Panc1 (cell line): ENCODE measurements around the gene RGS9. TPM values are rescaled to one million over a fixed set of nuclear protein-coding genes. Genes with fewer than 3 reads are reported as not detected.

Experiments used
- ATAC-seq: fragments of 200-7000 bp; cut with Tn5 transposase; 2 replicates; pipeline ENCODE4 v1.9.1; 2020; ENCODE audit warnings: mild to moderate bottlenecking, moderate library complexity
- BruUV-seq: library from RNA; stranded (reverse); fragments of 400-500 nt; replicated peaks from 2 replicates; lab custom pipeline; 2021; lab: Mats Ljungman, UMichigan
- CTCF ChIA-PET: fragments of 300-600 bp; sonication (Branson Sonifier 250); formaldehyde crosslinking; loops from one replicate; lab custom pipeline; 2022; ENCODE audit warnings: antibody characterized with exemption; lab: Charles Lee
- POLR2A ChIA-PET: fragments of 300-600 bp; sonication (Branson Sonifier 250); formaldehyde crosslinking; loops from one replicate; lab custom pipeline; 2022; ENCODE audit warnings: antibody characterized with exemption; lab: Charles Lee
- DNase-seq: peaks from one replicate; pipeline ENCODE4 v3.0.0-alpha.2; 2010; ENCODE audit warnings: low read depth, low spot score
- H3K27ac ChIP-seq: 2 replicates; pipeline ENCODE4 v1.5.1; 2011; ENCODE audit warnings: mild to moderate bottlenecking, low read length, inconsistent platforms
- H3K27me3 ChIP-seq: fragments of 200-500 bp; sonication (Bioruptor generic); 2 replicates; pipeline ENCODE4 v1.6.0; 2014; ENCODE audit warnings: low read length, inconsistent platforms; ENCODE audit not compliant: control insufficient read depth, insufficient read depth
- H3K36me3 ChIP-seq: fragments of 200-500 bp; sonication (Bioruptor generic); 2 replicates; pipeline ENCODE4 v1.5.1; 2014; ENCODE audit warnings: inconsistent platforms, mild to moderate bottlenecking, low read length, moderate library complexity; ENCODE audit not compliant: control insufficient read depth, insufficient read depth
- H3K4me1 ChIP-seq: 2 replicates; pipeline ENCODE4 v1.5.1; 2011; ENCODE audit warnings: inconsistent platforms, mild to moderate bottlenecking, low read length, moderate library complexity; ENCODE audit not compliant: control insufficient read depth, insufficient read depth
- H3K4me3 ChIP-seq, 2 experiments: 2 replicates each; pipeline ENCODE4 v1.5.1; 2011 to 2012; ENCODE audit warnings: low read depth in 2 of 2, low read length in 2 of 2, mild to moderate bottlenecking in 2 of 2, inconsistent platforms in 1 of 2, moderate library complexity in 1 of 2
- H3K9me3 ChIP-seq: fragments of 200-500 bp; sonication (Bioruptor generic); 2 replicates; pipeline ENCODE4 v1.5.1; 2014; ENCODE audit warnings: low read depth, mild to moderate bottlenecking, inconsistent platforms, low read length, moderate library complexity; ENCODE audit not compliant: control insufficient read depth, insufficient read depth
- SIN3A ChIP-seq: IDR thresholded peaks from 2 replicates; pipeline ENCODE4 v1.6.1; 2012; ENCODE audit warnings: low read depth, mild to moderate bottlenecking, low read length, moderate library complexity, borderline replicate concordance; ENCODE audit not compliant: insufficient read depth
- TCF7L2 ChIP-seq: IDR thresholded peaks from 2 replicates; pipeline ENCODE4 v1.6.1; 2011; ENCODE audit warnings: mild to moderate bottlenecking, low read depth, low read length, inconsistent platforms
- in situ Hi-C: cut with HindIII; loops from 2 replicates; pipeline ENCODE4 v1.10.0; 2016; ENCODE audit warnings: low sequenced_read_pairs, low pct_unique_long_range_greater_than_20kb
- intact Hi-C: fragments of 100-400 bp; cut with micrococcal nuclease; formaldehyde crosslinking; loops from one replicate; pipeline ENCODE4 v1.10.0; 2022; ENCODE audit not compliant: unreplicated experiment
- total RNA-seq: library from RNA; stranded (reverse); gene quantifications from one replicate; pipeline ENCODE4 v1.2.1, GENCODE V29; 2021; ENCODE audit not compliant: unreplicated experiment
- TF ChIP-seq, protein P1 (sequence below): fragments of 450-650 bp; IDR thresholded peaks from 2 replicates; pipeline ENCODE4 v1.5.1; 2017; ENCODE audit warnings: mild to moderate bottlenecking
- TF ChIP-seq, protein P2 (sequence below), 2 experiments: IDR thresholded peaks; 2 replicates each; pipeline ENCODE4 v1.6.1; 2011 to 2012; ENCODE audit warnings: low read depth in 2 of 2, control low read depth in 1 of 2, low read length in 1 of 2, mild to moderate bottlenecking in 1 of 2, moderate library complexity in 1 of 2; ENCODE audit not compliant: insufficient read depth in 1 of 2

RGS9 gene
- total RNA-seq, 1 experiment from 2014 or later = 3.3 TPM

DNA sequence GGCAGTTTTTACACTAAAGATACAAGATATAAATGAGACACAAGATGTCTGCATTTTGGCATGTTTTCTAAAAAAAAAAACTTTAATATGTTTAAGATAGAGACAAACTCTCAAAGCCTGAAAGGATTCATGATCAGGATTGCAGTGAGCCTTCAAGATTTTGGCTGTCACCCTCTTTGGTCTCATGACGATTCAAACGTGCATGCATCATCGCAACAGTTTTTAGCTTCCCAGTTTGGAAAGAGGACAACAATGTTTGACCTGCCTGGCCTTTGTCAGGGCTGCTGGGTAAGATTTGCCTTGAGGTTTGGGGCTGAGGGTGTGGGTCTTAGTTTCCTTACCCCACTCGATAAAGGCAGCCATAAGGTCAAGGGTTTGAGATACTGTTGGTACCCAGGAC, 134.1 kb downstream of the RGS9 start:
- TF ChIP-seq, protein P1, sequence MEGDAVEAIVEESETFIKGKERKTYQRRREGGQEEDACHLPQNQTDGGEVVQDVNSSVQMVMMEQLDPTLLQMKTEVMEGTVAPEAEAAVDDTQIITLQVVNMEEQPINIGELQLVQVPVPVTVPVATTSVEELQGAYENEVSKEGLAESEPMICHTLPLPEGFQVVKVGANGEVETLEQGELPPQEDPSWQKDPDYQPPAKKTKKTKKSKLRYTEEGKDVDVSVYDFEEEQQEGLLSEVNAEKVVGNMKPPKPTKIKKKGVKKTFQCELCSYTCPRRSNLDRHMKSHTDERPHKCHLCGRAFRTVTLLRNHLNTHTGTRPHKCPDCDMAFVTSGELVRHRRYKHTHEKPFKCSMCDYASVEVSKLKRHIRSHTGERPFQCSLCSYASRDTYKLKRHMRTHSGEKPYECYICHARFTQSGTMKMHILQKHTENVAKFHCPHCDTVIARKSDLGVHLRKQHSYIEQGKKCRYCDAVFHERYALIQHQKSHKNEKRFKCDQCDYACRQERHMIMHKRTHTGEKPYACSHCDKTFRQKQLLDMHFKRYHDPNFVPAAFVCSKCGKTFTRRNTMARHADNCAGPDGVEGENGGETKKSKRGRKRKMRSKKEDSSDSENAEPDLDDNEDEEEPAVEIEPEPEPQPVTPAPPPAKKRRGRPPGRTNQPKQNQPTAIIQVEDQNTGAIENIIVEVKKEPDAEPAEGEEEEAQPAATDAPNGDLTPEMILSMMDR = no peak
- TF ChIP-seq SIN3A (no peak), TCF7L2 (no peak)
- TF ChIP-seq, protein P2, sequence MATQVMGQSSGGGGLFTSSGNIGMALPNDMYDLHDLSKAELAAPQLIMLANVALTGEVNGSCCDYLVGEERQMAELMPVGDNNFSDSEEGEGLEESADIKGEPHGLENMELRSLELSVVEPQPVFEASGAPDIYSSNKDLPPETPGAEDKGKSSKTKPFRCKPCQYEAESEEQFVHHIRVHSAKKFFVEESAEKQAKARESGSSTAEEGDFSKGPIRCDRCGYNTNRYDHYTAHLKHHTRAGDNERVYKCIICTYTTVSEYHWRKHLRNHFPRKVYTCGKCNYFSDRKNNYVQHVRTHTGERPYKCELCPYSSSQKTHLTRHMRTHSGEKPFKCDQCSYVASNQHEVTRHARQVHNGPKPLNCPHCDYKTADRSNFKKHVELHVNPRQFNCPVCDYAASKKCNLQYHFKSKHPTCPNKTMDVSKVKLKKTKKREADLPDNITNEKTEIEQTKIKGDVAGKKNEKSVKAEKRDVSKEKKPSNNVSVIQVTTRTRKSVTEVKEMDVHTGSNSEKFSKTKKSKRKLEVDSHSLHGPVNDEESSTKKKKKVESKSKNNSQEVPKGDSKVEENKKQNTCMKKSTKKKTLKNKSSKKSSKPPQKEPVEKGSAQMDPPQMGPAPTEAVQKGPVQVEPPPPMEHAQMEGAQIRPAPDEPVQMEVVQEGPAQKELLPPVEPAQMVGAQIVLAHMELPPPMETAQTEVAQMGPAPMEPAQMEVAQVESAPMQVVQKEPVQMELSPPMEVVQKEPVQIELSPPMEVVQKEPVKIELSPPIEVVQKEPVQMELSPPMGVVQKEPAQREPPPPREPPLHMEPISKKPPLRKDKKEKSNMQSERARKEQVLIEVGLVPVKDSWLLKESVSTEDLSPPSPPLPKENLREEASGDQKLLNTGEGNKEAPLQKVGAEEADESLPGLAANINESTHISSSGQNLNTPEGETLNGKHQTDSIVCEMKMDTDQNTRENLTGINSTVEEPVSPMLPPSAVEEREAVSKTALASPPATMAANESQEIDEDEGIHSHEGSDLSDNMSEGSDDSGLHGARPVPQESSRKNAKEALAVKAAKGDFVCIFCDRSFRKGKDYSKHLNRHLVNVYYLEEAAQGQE (IDR thresholded peaks at IDR 0.05; ENCODE audit: insufficient read depth in 1 of 2, low read depth in 2 of 2, low read length in 1 of 2) = no peak
- Histone ChIP-seq H3K27ac (no peak overlapping the region), H3K36me3 (no peaks in the 10 kb centered on the region), H3K27me3 (no peaks in the 10 kb centered on the region), H3K4me3 (no peak overlapping the region), H3K9me3 (no peaks in the 10 kb centered on the region), H3K4me1 (no peaks in the 10 kb centered on the region)
- POLR2A ChIA-PET = no interaction called here
- DNase-seq (no peak), ATAC-seq (no peak)
- BruUV-seq = no TSS peak
- in situ Hi-C loops = no loop called here
- CTCF ChIA-PET = no interaction called here
- intact Hi-C loops = loop anchor here (10.0 kb wide), 1 partner anchor 894 kb away; no protein-coding TSS in a partner anchor

Other genes starting within 250 kb of the RGS9 start
- gene LRRC37A3, start 217.9 kb upstream of the RGS9 start, total RNA-seq = 13.3 TPM
- gene GNA13, start 80.6 kb upstream of the RGS9 start, total RNA-seq = 35.6 TPM